PFSK-1 (cell line): Measurements from ENCODE around the gene CBL.

Experiments used
- POLR2AphosphoS5 ChIP-seq: IDR thresholded peaks from 2 replicates; pipeline ENCODE4 v1.6.1; 2012; ENCODE audit warnings: low read depth, mild to moderate bottlenecking, control low read depth, low read length, moderate library complexity
- REST ChIP-seq, 2 experiments: IDR thresholded peaks; 2 replicates each; pipeline versions ENCODE4 v1.6.1 to v1.8.0; 2011 to 2012; ENCODE audit warnings: low read depth in 2 of 2, low read length in 2 of 2, control low read depth in 1 of 2, inconsistent platforms in 1 of 2, mild to moderate bottlenecking in 1 of 2, moderate library complexity in 1 of 2; ENCODE audit not compliant: insufficient read depth in 1 of 2

GRCh38 chr11:119338318-119338890 is 132.3 kb downstream of the CBL start:
- TF ChIP-seq POLR2AphosphoS5 (no peak), REST (IDR thresholded peaks at IDR 0.05; ENCODE audit: insufficient read depth in 1 of 2, low read depth in 2 of 2, low read length in 2 of 2) (no peak)
